Measurements from ENCODE around the gene PCNX3. TPM values are rescaled to one million over a fixed set of nuclear protein-coding genes. Genes with fewer than 3 reads are reported as not detected.
"Not testable (repeated sequence)": the region's sequence is repeated elsewhere in the genome, so short reads cannot be mapped to it uniquely, and the experiment has no call there.

The PCNX3 gene
- total RNA-seq, 1 experiment from 2014 or later = 53.5 TPM

GRCh38 chr11:65639228-65639597 is 23.6 kb downstream of the PCNX3 start:
- not testable (repeated sequence) for DNase-seq (ENCODE audit: low read depth)

- no peak for DNase-seq (ENCODE audit: low read depth)
Measured at GRCh38 chr11:65639623-65640482, 24.3 kb downstream of the PCNX3 start.

- no peak for DNase-seq (ENCODE audit: low read depth)
Measured at GRCh38 chr11:65640483-65641296, 25.1 kb downstream of the PCNX3 start.

- no peak for DNase-seq (ENCODE audit: low read depth)
Measured at GRCh38 chr11:65641297-65642013, 25.9 kb downstream of the PCNX3 start.

GRCh38 chr11:65642014-65642671 is 26.6 kb downstream of the PCNX3 start:
- no peak for DNase-seq (ENCODE audit: low read depth)

- DNase-seq (ENCODE audit: low read depth) = no peak
Measured at GRCh38 chr11:65643971-65644370, 28.4 kb downstream of the PCNX3 start.

GRCh38 chr11:65644837-65645236 is 29.3 kb downstream of the PCNX3 start:
- DNase-seq (ENCODE audit: low read depth) = no peak

GRCh38 chr11:65645710-65646109 is 30.1 kb downstream of the PCNX3 start:
- DNase-seq (ENCODE audit: low read depth) = no peak

- DNase-seq (ENCODE audit: low read depth) = no peak
Measured at GRCh38 chr11:65646288-65646957, 30.8 kb downstream of the PCNX3 start.

- no peak for DNase-seq (ENCODE audit: low read depth)
Measured at GRCh38 chr11:65646958-65647701, 31.6 kb downstream of the PCNX3 start.

GRCh38 chr11:65648997-65649493 is 33.5 kb downstream of the PCNX3 start:
- no peak for DNase-seq (ENCODE audit: low read depth)

GRCh38 chr11:65649656-65650546 is 34.3 kb downstream of the PCNX3 start:
- no peak for DNase-seq (ENCODE audit: low read depth)

GRCh38 chr11:65650547-65651338 is 35.2 kb downstream of the PCNX3 start:
- no peak for DNase-seq (ENCODE audit: low read depth)

GRCh38 chr11:65651339-65651588 is 35.7 kb downstream of the PCNX3 start:
- DNase-seq (ENCODE audit: low read depth) = no peak

GRCh38 chr11:65651589-65652510 is 36.3 kb downstream of the PCNX3 start:
- no peak for DNase-seq (ENCODE audit: low read depth)

- peak; percentile 84 for DNase-seq (ENCODE audit: low read depth)
Measured at GRCh38 chr11:65652511-65653228, 37.1 kb downstream of the PCNX3 start.

All from HT1080 (cell line).